HepG2 (cell line): Measurements from ENCODE around the gene TTLL4. TPM values are rescaled to one million over a fixed set of nuclear protein-coding genes. Genes with fewer than 3 reads are reported as not detected.

ENCODE experiments used
- CSRNP1 ChIP-seq: sonication (generic); formaldehyde crosslinking; IDR thresholded peaks from 2 replicates; pipeline ENCODE4 v1.8.1; 2023; ENCODE audit warnings: mild to moderate bottlenecking, missing genetic modification reagents
- ESRRA ChIP-seq: sonication (generic); formaldehyde crosslinking; IDR thresholded peaks from 2 replicates; pipeline ENCODE4 v1.5.1; 2020; ENCODE audit warnings: mild to moderate bottlenecking, low read depth, missing genetic modification reagents
- HDAC6 ChIP-seq: fragments of 200-600 bp; sonication (generic); IDR thresholded peaks from 2 replicates; pipeline ENCODE4 v1.7.0; 2017; ENCODE audit warnings: mild to moderate bottlenecking, antibody characterized with exemption, low read length, low read depth
- HIC2 ChIP-seq: sonication (generic); formaldehyde crosslinking; IDR thresholded peaks from 2 replicates; pipeline ENCODE4 v1.9.0; 2022; ENCODE audit warnings: low read depth, missing genetic modification reagents
- HIVEP1 ChIP-seq: sonication (generic); formaldehyde crosslinking; IDR thresholded peaks from 2 replicates; pipeline ENCODE4 v1.4.0; 2020; ENCODE audit warnings: mild to moderate bottlenecking, missing genetic modification reagents
- KLF9 ChIP-seq: IDR thresholded peaks from 2 replicates; pipeline ENCODE4 v1.6.1; 2016; ENCODE audit warnings: low read depth
- MEF2D ChIP-seq: sonication (generic); formaldehyde crosslinking; IDR thresholded peaks from 2 replicates; pipeline ENCODE4 v1.5.1; 2020; ENCODE audit warnings: mild to moderate bottlenecking, missing genetic modification reagents
- MTA1 ChIP-seq: sonication (generic); formaldehyde crosslinking; IDR thresholded peaks from 2 replicates; pipeline ENCODE4 v1.4.0; 2020; ENCODE audit warnings: missing genetic modification reagents, mild to moderate bottlenecking, borderline replicate concordance
- MXD1 ChIP-seq: sonication (generic); formaldehyde crosslinking; IDR thresholded peaks from 2 replicates; pipeline ENCODE4 v1.4.0; 2020; ENCODE audit warnings: mild to moderate bottlenecking, missing genetic modification reagents
- NR2F1 ChIP-seq, 2 experiments: fragments of 450-650 bp in 1 of 2; formaldehyde crosslinking in 1 of 2; IDR thresholded peaks; 2 replicates each; pipeline versions ENCODE4 v1.5.0 to v1.6.1; 2016 to 2020; ENCODE audit warnings: mild to moderate bottlenecking in 1 of 2, missing compliant biosample characterization in 1 of 2, missing genetic modification reagents in 1 of 2, moderate library complexity in 1 of 2
- PITX1 ChIP-seq: sonication (generic); formaldehyde crosslinking; IDR thresholded peaks from 2 replicates; pipeline ENCODE4 v1.5.1; 2020; ENCODE audit warnings: mild to moderate bottlenecking, missing genetic modification reagents
- ZNF121 ChIP-seq: sonication (generic); formaldehyde crosslinking; IDR thresholded peaks from 2 replicates; pipeline ENCODE4 v1.5.0; 2020; ENCODE audit warnings: mild to moderate bottlenecking, missing genetic modification reagents
- ZNF280B ChIP-seq: sonication (generic); formaldehyde crosslinking; IDR thresholded peaks from 2 replicates; pipeline ENCODE4 v1.5.0; 2020; ENCODE audit warnings: missing genetic modification reagents, mild to moderate bottlenecking, borderline replicate concordance
- ZNF329 ChIP-seq: sonication (generic); formaldehyde crosslinking; IDR thresholded peaks from 2 replicates; pipeline ENCODE4 v1.9.0; 2021; ENCODE audit warnings: low read depth, mild to moderate bottlenecking, missing genetic modification reagents
- ZNF446 ChIP-seq: sonication (generic); formaldehyde crosslinking; IDR thresholded peaks from 2 replicates; pipeline ENCODE4 v1.5.0; 2020; ENCODE audit warnings: mild to moderate bottlenecking, missing genetic modification reagents
- ZNF670 ChIP-seq: sonication (generic); formaldehyde crosslinking; IDR thresholded peaks from 2 replicates; pipeline ENCODE4 v1.8.0; 2022; ENCODE audit warnings: mild to moderate bottlenecking, missing genetic modification reagents, borderline replicate concordance
- ZNF777 ChIP-seq: sonication (generic); formaldehyde crosslinking; IDR thresholded peaks from 2 replicates; pipeline ENCODE4 v1.4.0; 2020; ENCODE audit warnings: missing genetic modification reagents
- ZNF816 ChIP-seq: sonication (generic); formaldehyde crosslinking; IDR thresholded peaks from 2 replicates; pipeline ENCODE4 v1.8.0; 2022; ENCODE audit warnings: missing genetic modification reagents, mild to moderate bottlenecking, borderline replicate concordance
- ZSCAN5A ChIP-seq: sonication (generic); formaldehyde crosslinking; IDR thresholded peaks from 2 replicates; pipeline ENCODE4 v1.8.0; 2022; ENCODE audit warnings: mild to moderate bottlenecking, missing genetic modification reagents, borderline replicate concordance
- polyA plus RNA-seq, 8 experiments: library from polyadenylated mRNA; depleted of rRNA in 3 of 8; stranded (reverse) in 7 of 8; unstranded in 1 of 8; fragments of >200 nt; fragmentation: Illumina TruSeq in 4 of 8; extraction: Trizol in 4 of 8; gene quantifications; 2 replicates each; pipeline versions ENCODE4 v1.2.1 to v1.2.3, GENCODE V29; 2011 to 2016; ENCODE audit warnings: low read depth in 4 of 8, missing spikeins in 1 of 8, mixed read lengths in 1 of 8; ENCODE audit not compliant: insufficient read depth in 1 of 8
- total RNA-seq, 5 experiments: library from RNA; depleted of rRNA; stranded (reverse); fragments of >200 nt; fragmentation: Illumina TruSeq; extraction: Trizol; gene quantifications; 2 replicates each; pipeline ENCODE4 v1.2.3, GENCODE V29; 2016; ENCODE audit warnings: low read depth in 1 of 5
- TF ChIP-seq, protein P1 (sequence below): sonication (generic); formaldehyde crosslinking; IDR thresholded peaks from 2 replicates; pipeline ENCODE4 v1.4.0; 2020; ENCODE audit warnings: mild to moderate bottlenecking, missing genetic modification reagents

Gene TTLL4
- total and polyA plus RNA-seq, 2 of the 13 experiments (the other 11 are each of a cell fraction or from before 2014, with no cell fraction given), result 77.5 to 84.6 TPM

- TF ChIP-seq ZNF670 (CRISPR knock-in tag) (0 out of 2 replicates have a peak, but pooled peaks have one; percentile 71), ZNF777 (CRISPR knock-in tag) (peak; percentile 70), MTA1 (CRISPR knock-in tag) (peak; percentile 99), ZNF329 (CRISPR knock-in tag) (peak; percentile 81; the same call in 1 of the 2 replicates), KLF9 (CRISPR knock-in tag) (peak; percentile 76; the same call in 1 of the 2 replicates), NR2F1 (CRISPR knock-in tag; IDR thresholded peaks at IDR 0.05) (0 out of 4 replicates have a peak, but pooled peaks of 1 of the 2 experiments have one; percentile 37), HIC2 (CRISPR knock-in tag) (0 out of 2 replicates have a peak, but pooled peaks have one; percentile 73), PITX1 (peak; percentile 31; the same call in 1 of the 2 replicates), HDAC6 (no peak), ESRRA (peak; percentile 74; the same call in 1 of the 2 replicates), MXD1 (CRISPR knock-in tag) (peak; percentile 98), MEF2D (peak; percentile 35; the same call in 1 of the 2 replicates), ZNF816 (CRISPR knock-in tag) (peak; percentile 63; the same call in 1 of the 2 replicates), ZNF446 (CRISPR knock-in tag) (peak; percentile 76; the same call in 1 of the 2 replicates), ZNF121 (CRISPR knock-in tag) (peak; percentile 80; the same call in 1 of the 2 replicates), HIVEP1 (CRISPR knock-in tag) (peak; percentile 93), ZSCAN5A (CRISPR knock-in tag) (peak; percentile 88), CSRNP1 (CRISPR knock-in tag) (peak; percentile 85; the same call in 1 of the 2 replicates), ZNF280B (peak; percentile 95)
- TF ChIP-seq, protein P1, sequence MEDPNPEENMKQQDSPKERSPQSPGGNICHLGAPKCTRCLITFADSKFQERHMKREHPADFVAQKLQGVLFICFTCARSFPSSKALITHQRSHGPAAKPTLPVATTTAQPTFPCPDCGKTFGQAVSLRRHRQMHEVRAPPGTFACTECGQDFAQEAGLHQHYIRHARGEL (CRISPR knock-in tag), result no peak
Measured at GRCh38 chr2:218710687-218711549, at the start of gene TTLL4 (continued).
